NT2/D1 (cell line): ENCODE results near the gene MAML1.

Source experiments
- YY1 ChIP-seq: IDR thresholded peaks from 2 replicates; pipeline ENCODE4 v1.6.1; 2011; ENCODE audit not compliant: insufficient read length, insufficient read depth
- ZNF274 ChIP-seq: IDR thresholded peaks from 2 replicates; pipeline ENCODE4 v1.6.1; 2011; ENCODE audit warnings: mild to moderate bottlenecking, low read depth, low read length

- TF ChIP-seq ZNF274 (no peak), YY1 (no peak)
Measured at GRCh38 chr5:179786861-179787260, 54.2 kb downstream of the MAML1 start.
